Memory B cell (primary cell): ENCODE measurements around the gene CA10.

Source experiments
- ATAC-seq: fragments of 150-1000 bp; cut with Tn5 transposase; 2 replicates; pipeline ENCODE4 v1.10.0; 2021; ENCODE audit warnings: low read depth, mild to moderate bottlenecking, moderate library complexity
- DNase-seq, 2 donors: peaks; one replicate each; pipeline ENCODE4 v3.0.0; 2022; ENCODE audit warnings: low spot score in 2 of 2
- H3K27ac Mint-ChIP-seq: one replicate; pipeline ENCODE4 v1.8.0; 2022; ENCODE audit warnings: mild to moderate bottlenecking, moderate library complexity, mixed read lengths
- H3K27me3 Mint-ChIP-seq: one replicate; pipeline ENCODE4 v1.8.0; 2022; ENCODE audit warnings: mixed read lengths
- H3K36me3 Mint-ChIP-seq: one replicate; pipeline ENCODE4 v1.8.0; 2022; ENCODE audit warnings: mild to moderate bottlenecking, mixed read lengths
- H3K4me1 Mint-ChIP-seq: one replicate; pipeline ENCODE4 v1.8.0; 2022; ENCODE audit warnings: mixed read lengths
- H3K4me3 Mint-ChIP-seq: one replicate; pipeline ENCODE4 v1.8.0; 2022; ENCODE audit warnings: mild to moderate bottlenecking, moderate library complexity, mixed read lengths
- H3K9me3 Mint-ChIP-seq: one replicate; pipeline ENCODE4 v1.8.0; 2022; ENCODE audit warnings: mixed read lengths

Gene CA10

DNA sequence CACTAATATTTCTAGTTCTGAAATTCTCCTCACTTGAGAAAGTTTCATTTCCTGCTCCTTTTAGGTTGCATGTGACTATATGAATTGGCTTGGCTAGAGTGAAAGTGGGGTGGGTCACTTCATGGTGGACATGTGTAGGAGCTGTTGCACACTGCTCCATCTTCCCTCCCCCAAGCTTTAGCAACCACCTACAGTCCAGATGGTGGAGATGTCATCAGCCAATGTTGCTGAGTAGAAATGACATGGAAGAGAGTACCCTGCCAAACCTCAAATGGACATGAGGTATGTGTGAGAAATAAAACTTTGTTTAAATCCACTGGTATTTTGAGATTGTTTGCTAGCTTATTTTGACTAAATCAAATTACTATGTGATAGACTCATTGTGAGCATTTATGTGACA lies 281.5 kb downstream of the CA10 start:
- Mint-ChIP-seq H3K27me3 (no peaks in the 10 kb centered on the region), H3K4me1 (no peaks in the 10 kb centered on the region), H3K4me3 (no peak overlapping the region), H3K9me3 (no peaks in the 10 kb centered on the region), H3K27ac (no peak overlapping the region), H3K36me3 (no peaks in the 10 kb centered on the region)
- no peak for DNase-seq
- ATAC-seq = no peak

DNA sequence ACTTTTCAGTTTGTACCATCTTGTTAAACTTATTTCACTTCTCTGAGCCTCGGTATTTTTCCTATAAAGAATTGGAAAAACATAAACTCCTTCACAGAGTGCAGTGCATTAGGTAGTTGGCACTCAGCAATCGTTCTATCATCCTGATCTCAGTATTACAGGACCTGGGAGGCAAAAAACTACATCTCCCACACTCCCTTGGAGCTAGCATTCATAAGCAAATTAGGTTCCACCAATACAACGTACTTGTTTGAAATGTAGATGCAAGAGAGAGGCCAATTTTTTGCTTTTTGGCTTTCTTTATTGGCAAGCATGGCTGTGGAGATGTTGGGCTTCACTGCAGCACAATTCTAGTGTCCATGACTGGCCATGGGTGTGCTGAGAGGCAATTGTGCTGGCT lies 285.2 kb downstream of the CA10 start:
- Mint-ChIP-seq H3K36me3 (no peaks in the 10 kb centered on the region), H3K27ac (no peak overlapping the region), H3K4me1 (no peaks in the 10 kb centered on the region), H3K4me3 (no peak overlapping the region), H3K9me3 (no peaks in the 10 kb centered on the region), H3K27me3 (no peaks in the 10 kb centered on the region)
- no peak for DNase-seq
- no peak for ATAC-seq

DNA sequence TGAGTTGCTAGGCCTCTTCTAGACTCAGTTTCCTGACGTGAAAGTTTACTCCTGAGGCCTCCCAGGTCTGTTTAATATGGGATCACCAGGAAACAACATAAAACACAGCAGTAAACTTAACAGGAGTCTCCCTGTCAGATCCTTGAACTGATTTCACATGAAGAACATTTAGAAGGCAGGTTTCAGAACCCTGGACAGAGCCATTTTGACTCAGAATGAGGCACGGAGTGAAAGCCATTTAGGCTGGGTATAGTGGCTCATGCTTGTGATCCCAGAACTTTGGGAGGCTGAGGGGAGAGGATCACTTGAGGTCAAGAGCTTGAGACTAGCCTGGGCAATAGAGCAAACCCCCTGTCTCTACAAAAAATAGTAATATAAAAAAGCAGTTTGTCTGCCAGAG lies 289.1 kb downstream of the CA10 start:
- H3K36me3 Mint-ChIP-seq = no peaks in the 10 kb centered on the region
- H3K9me3 Mint-ChIP-seq = peaks cover 3% of the 10 kb centered on the region
- DNase-seq (no peak), ATAC-seq (no peak)
- no peak overlapping the region for H3K27ac Mint-ChIP-seq
- no peaks in the 10 kb centered on the region for H3K4me1 Mint-ChIP-seq
- H3K27me3 Mint-ChIP-seq = no peaks in the 10 kb centered on the region
- H3K4me3 Mint-ChIP-seq = no peak overlapping the region

- ATAC-seq (no peak), DNase-seq (no peak)
- Mint-ChIP-seq H3K9me3 (peaks cover 5% of the 10 kb centered on the region), H3K27ac (no peak overlapping the region), H3K36me3 (no peaks in the 10 kb centered on the region), H3K4me1 (no peaks in the 10 kb centered on the region), H3K4me3 (no peak overlapping the region), H3K27me3 (no peaks in the 10 kb centered on the region)
Observed at GRCh38 chr17:51860954-51861561, 297.5 kb downstream of the CA10 start.

- Mint-ChIP-seq H3K4me3 (no peak overlapping the region), H3K27ac (no peak overlapping the region), H3K4me1 (no peaks in the 10 kb centered on the region), H3K9me3 (no peaks in the 10 kb centered on the region), H3K27me3 (peaks cover 1% of the 10 kb centered on the region), H3K36me3 (no peaks in the 10 kb centered on the region)
- ATAC-seq (no peak), DNase-seq (no peak)
Observed at GRCh38 chr17:51857052-51857597, 301.4 kb downstream of the CA10 start.

DNA sequence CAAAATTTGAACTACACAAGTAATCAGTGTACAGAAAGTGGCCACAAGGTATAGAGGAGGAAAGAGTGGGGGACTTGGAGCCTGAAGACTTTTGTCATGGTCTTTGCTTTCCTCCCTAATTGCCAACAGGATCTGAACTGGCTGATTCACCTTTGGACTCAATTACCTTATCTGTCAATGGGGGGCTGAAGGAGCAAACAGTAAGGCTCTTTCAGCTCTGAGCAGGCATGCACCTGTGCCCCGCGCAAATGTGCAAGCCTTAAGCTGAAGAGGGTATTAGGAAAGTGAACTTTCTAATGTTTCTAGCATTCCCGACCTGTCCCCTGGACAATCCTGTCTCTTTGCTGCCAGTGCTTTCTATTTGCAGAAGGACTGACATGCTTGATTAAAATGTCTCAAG lies 302.7 kb downstream of the CA10 start:
- no peaks in the 10 kb centered on the region for H3K4me1 Mint-ChIP-seq
- ATAC-seq = no peak
- H3K27me3 Mint-ChIP-seq = peaks cover 1% of the 10 kb centered on the region
- H3K36me3 Mint-ChIP-seq = no peaks in the 10 kb centered on the region
- no peak overlapping the region for H3K4me3 Mint-ChIP-seq
- no peak overlapping the region for H3K27ac Mint-ChIP-seq
- no peak for DNase-seq
- H3K9me3 Mint-ChIP-seq = no peaks in the 10 kb centered on the region

GRCh38 chr17:51853857-51854256 lies 304.7 kb downstream of the CA10 start:
- H3K27me3 Mint-ChIP-seq = peaks cover 1% of the 10 kb centered on the region
- no peaks in the 10 kb centered on the region for H3K9me3 Mint-ChIP-seq
- H3K27ac Mint-ChIP-seq = no peak overlapping the region
- H3K4me3 Mint-ChIP-seq = no peak overlapping the region
- no peaks in the 10 kb centered on the region for H3K36me3 Mint-ChIP-seq
- DNase-seq (no peak), ATAC-seq (no peak)
- no peaks in the 10 kb centered on the region for H3K4me1 Mint-ChIP-seq

DNA sequence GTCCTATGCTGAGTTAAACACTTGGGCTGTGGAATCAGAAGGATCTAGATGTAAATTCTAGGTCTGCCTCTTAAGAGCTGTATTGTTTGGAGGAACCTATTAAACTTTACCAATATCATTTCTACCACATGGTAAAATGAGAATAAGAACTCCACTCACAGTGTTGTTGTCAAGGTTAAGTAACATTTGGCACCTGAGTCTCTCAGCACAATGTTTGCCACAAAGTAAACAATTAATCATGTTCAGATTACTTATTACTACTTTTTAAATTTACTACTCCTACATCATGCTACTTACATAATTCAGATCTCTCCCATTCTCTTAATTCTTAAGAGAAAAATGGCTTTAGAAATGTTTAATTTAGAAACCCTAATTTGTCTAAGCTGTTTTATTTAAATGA lies 305.9 kb downstream of the CA10 start:
- no peaks in the 10 kb centered on the region for H3K36me3 Mint-ChIP-seq
- no peaks in the 10 kb centered on the region for H3K9me3 Mint-ChIP-seq
- ATAC-seq (no peak), DNase-seq (no peak)
- H3K4me1 Mint-ChIP-seq = no peaks in the 10 kb centered on the region
- peaks cover 4% of the 10 kb centered on the region for H3K27me3 Mint-ChIP-seq
- H3K4me3 Mint-ChIP-seq = no peak overlapping the region
- H3K27ac Mint-ChIP-seq = no peak overlapping the region

DNA sequence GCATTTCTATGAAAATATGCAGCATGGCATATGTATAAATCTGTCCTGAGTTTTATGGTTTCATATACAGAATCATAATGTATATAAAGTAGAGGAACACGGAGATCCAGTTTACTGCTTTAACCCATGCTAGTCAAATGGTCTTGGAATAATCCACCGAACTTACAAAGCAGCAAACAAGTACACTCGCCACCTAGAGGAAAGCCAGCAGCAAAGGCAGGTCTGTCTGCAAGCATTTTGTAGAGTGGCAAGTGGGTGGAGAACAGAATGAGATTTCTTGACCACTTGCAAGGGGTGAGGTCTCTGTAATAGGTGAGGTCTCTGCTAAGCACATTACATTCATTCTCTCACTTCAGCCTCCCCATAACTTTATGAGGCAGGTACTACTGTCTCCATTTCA lies 308.3 kb downstream of the CA10 start:
- Mint-ChIP-seq H3K27ac (no peak overlapping the region), H3K27me3 (peaks cover 4% of the 10 kb centered on the region)

GRCh38 chr17:51848451-51848850 lies 310.1 kb downstream of the CA10 start:
- H3K36me3 Mint-ChIP-seq = no peaks in the 10 kb centered on the region
- no peaks in the 10 kb centered on the region for H3K4me1 Mint-ChIP-seq
- H3K27me3 Mint-ChIP-seq = peaks cover 3% of the 10 kb centered on the region
- DNase-seq = no peak
- H3K27ac Mint-ChIP-seq = no peak overlapping the region
- H3K9me3 Mint-ChIP-seq = no peaks in the 10 kb centered on the region
- ATAC-seq = no peak
- H3K4me3 Mint-ChIP-seq = no peak overlapping the region

More for the DNA sequence above, 308.3 kb downstream of the CA10 start:
- no peaks in the 10 kb centered on the region for H3K9me3 Mint-ChIP-seq
- no peak for ATAC-seq
- no peaks in the 10 kb centered on the region for H3K4me1 Mint-ChIP-seq
- no peak for DNase-seq
- H3K4me3 Mint-ChIP-seq = no peak overlapping the region
- no peaks in the 10 kb centered on the region for H3K36me3 Mint-ChIP-seq

GRCh38 chr17:51846566-51846965 lies 311.9 kb downstream of the CA10 start:
- no peaks in the 10 kb centered on the region for H3K9me3 Mint-ChIP-seq
- no peak for DNase-seq
- no peak overlapping the region for H3K27ac Mint-ChIP-seq
- no peaks in the 10 kb centered on the region for H3K36me3 Mint-ChIP-seq
- no peak overlapping the region for H3K4me3 Mint-ChIP-seq
- H3K4me1 Mint-ChIP-seq = no peaks in the 10 kb centered on the region
- H3K27me3 Mint-ChIP-seq = peaks cover 3% of the 10 kb centered on the region
- ATAC-seq = no peak

DNA sequence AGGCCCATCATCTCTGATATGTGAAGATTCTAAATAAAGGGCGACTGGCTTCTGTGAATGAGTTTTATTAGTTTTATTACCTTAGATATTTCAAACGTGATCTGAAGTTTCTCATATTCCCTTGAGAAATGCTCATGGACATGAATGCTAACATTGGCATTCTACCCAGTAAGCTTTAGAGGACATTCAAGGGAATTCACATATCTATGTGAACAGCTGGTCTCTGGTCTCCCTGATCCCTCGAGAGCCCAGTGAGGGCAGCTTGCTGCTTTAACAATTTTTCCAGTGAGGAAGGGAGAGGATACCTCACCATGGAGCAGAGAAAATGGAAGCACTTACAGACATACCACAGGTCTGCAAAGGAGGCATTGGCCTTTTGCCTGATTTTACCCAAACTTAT lies 312.7 kb downstream of the CA10 start:
- Mint-ChIP-seq H3K9me3 (no peaks in the 10 kb centered on the region), H3K4me1 (no peaks in the 10 kb centered on the region), H3K27ac (no peak overlapping the region), H3K27me3 (peaks cover 3% of the 10 kb centered on the region), H3K4me3 (no peak overlapping the region), H3K36me3 (no peaks in the 10 kb centered on the region)
- ATAC-seq = no peak
- DNase-seq = no peak

DNA sequence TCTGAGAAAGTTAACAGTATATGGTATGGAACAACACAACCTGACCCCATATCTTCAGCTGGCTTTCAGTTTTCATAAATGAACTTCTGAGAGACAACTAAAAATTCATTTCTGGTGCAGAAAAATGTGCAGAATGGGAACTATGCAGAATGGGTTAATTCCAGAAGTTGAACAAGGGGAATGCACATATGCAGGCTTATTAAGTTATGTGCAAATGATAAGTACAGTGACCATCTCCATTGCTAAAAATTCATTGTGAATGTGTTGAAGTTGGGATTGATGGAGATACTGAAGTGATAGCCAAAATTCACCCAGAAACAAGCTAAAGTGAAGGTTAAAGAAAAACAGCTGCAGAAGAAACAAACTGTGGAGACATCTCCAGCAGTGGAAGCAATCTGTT lies 315.8 kb downstream of the CA10 start:
- Mint-ChIP-seq H3K9me3 (no peaks in the 10 kb centered on the region), H3K4me3 (no peak overlapping the region), H3K27me3 (no peaks in the 10 kb centered on the region), H3K27ac (no peak overlapping the region), H3K36me3 (no peaks in the 10 kb centered on the region), H3K4me1 (no peaks in the 10 kb centered on the region)
- DNase-seq (no peak), ATAC-seq (no peak)

DNA sequence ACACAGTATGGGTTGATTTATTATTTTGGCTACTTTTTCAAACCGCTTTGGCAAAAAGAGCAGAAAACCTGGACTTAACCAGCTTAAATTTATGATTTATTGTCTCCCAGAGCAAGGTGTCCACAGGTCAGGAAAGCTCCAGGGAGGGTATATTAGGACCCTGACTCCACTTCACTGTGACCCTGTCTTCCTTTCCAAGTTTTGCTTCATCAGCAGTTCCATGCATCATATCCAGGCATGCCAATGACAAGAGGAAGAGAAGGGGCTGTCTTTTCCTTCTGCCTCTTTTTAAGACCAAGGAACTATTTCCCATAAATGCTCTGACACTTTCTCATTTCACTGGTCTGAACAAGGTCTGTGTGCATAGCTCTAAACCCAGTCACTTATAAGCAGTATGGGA lies 316.8 kb downstream of the CA10 start:
- no peak for DNase-seq
- H3K4me3 Mint-ChIP-seq = no peak overlapping the region

GRCh38 chr17:51840688-51841087 lies 317.8 kb downstream of the CA10 start:
- H3K4me1 Mint-ChIP-seq = no peaks in the 10 kb centered on the region
- H3K4me3 Mint-ChIP-seq = no peak overlapping the region
- no peaks in the 10 kb centered on the region for H3K36me3 Mint-ChIP-seq
- DNase-seq (no peak), ATAC-seq (no peak)
- H3K9me3 Mint-ChIP-seq = no peaks in the 10 kb centered on the region
- no peak overlapping the region for H3K27ac Mint-ChIP-seq
- H3K27me3 Mint-ChIP-seq = peaks cover 2% of the 10 kb centered on the region

More for the DNA sequence above, 316.8 kb downstream of the CA10 start:
- no peaks in the 10 kb centered on the region for H3K9me3 Mint-ChIP-seq
- no peaks in the 10 kb centered on the region for H3K27me3 Mint-ChIP-seq
- ATAC-seq = no peak
- H3K36me3 Mint-ChIP-seq = no peaks in the 10 kb centered on the region
- H3K27ac Mint-ChIP-seq = no peak overlapping the region
- no peaks in the 10 kb centered on the region for H3K4me1 Mint-ChIP-seq
